Measurements from ENCODE around the gene MYO9A.

DNA sequence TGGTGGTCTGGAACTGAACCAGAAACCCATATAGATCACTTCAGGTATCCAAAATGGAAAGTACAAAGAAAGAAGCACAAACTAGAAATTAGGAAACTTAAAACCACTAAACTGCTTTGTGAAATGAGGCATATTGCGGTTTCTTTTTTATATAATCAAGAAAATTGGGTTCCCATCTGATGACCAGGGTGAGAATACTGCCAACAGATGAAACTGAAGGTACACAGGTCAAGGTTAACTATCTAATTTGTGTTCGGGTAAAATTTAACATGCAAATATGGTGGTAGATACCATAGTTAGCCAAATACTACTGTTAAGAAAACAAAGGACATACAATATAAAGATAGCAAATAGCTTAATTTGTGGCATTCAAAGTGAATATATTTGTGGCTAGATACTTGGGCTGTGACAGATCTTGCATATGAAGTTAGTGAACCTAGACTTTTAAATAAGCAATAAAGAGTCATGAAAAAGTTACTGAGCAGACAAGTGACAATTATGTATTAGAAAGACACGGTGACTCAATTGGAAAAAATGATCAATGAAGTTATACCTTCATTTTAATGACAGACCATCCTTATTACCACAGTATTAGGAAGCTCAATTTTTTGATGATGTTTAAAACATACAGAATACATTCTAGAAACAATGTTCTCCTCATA, 180.2 kb downstream of the MYO9A start:
- TF ChIP-seq, protein P1, sequence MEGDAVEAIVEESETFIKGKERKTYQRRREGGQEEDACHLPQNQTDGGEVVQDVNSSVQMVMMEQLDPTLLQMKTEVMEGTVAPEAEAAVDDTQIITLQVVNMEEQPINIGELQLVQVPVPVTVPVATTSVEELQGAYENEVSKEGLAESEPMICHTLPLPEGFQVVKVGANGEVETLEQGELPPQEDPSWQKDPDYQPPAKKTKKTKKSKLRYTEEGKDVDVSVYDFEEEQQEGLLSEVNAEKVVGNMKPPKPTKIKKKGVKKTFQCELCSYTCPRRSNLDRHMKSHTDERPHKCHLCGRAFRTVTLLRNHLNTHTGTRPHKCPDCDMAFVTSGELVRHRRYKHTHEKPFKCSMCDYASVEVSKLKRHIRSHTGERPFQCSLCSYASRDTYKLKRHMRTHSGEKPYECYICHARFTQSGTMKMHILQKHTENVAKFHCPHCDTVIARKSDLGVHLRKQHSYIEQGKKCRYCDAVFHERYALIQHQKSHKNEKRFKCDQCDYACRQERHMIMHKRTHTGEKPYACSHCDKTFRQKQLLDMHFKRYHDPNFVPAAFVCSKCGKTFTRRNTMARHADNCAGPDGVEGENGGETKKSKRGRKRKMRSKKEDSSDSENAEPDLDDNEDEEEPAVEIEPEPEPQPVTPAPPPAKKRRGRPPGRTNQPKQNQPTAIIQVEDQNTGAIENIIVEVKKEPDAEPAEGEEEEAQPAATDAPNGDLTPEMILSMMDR (IDR thresholded peaks at IDR 0.05): no peak
- no peak for TF ChIP-seq POLR2A (IDR thresholded peaks at IDR 0.05)
- no peak for TF ChIP-seq EP300 (IDR thresholded peaks at IDR 0.05)
